GM18907 (cell line): ENCODE data around the gene TCERG1L.

Experiments used
- ATAC-seq: cut with Tn5 transposase; IDR thresholded peaks from one replicate; pipeline ENCODE4 v1.9.1; 2021; ENCODE audit warnings: mild to moderate bottlenecking, moderate library complexity; ENCODE audit not compliant: unreplicated experiment

TCERG1L gene

DNA sequence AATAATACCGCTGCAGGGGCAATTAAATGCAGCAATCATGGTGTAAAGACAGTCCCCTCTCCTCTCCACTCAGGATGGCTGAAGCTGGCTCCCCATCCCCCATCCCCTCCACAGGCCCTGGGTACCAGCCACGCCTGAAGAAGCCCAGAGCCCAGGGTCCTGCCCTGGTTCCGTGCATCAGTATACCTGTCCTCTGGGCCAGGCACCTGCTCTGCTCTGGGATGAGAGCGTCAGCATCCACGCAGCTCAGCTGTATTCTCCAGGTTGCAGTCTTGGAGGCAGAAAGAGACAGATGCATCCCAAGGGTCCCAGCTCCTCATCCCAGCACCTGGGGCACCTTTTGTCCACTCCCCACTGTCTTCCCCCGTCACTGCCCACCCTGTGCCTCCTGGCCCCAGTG lies 233.8 kb downstream of the TCERG1L start:
- ATAC-seq, result no peak

- ATAC-seq, result no peak
These were observed 234.5 kb downstream of the TCERG1L start for GRCh38 chr10:131077031-131077430.

DNA sequence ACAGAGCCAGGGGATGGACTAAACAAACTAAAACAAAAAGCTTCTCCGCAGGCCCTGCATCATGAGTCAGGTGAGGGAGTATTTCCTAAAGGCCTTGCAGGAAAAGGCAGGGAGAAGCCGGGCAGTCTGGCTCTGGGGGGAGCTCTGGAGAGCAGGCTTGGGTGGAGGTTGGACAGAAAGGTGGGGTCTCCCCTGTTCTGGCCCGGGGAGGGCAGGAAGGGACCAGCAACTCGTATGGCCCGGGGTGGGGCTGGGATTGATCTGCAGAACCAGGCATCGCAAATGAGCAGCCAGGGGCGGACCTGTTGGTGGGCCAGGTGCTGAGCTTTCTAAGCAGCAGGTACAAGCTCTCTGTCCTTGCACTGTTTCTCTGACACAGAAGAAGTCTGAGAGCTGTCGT lies 235.2 kb downstream of the TCERG1L start:
- ATAC-seq, result no peak

GRCh38 chr10:131075218-131075770 lies 236.2 kb downstream of the TCERG1L start:
- no peak for ATAC-seq

DNA sequence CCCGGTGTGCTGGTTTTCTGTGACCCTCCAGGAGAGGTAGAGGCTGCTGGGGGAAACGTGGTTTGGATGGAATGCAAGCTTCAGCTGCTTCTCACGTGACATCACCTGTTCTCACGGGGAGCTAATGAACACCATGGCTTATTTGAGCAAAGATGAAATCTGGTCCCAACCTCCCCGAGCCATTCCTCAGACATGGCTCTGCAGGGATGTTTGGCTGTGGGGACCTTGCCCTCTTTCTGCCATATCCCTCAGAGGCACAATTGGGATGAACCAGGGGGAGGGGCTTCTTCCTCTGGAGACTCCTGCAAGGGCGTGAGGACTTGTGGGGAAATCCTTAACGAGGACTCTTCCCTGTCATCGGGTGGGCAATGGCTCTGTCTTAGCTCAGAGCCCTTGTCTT lies 236.8 kb downstream of the TCERG1L start:
- ATAC-seq, result no peak

DNA sequence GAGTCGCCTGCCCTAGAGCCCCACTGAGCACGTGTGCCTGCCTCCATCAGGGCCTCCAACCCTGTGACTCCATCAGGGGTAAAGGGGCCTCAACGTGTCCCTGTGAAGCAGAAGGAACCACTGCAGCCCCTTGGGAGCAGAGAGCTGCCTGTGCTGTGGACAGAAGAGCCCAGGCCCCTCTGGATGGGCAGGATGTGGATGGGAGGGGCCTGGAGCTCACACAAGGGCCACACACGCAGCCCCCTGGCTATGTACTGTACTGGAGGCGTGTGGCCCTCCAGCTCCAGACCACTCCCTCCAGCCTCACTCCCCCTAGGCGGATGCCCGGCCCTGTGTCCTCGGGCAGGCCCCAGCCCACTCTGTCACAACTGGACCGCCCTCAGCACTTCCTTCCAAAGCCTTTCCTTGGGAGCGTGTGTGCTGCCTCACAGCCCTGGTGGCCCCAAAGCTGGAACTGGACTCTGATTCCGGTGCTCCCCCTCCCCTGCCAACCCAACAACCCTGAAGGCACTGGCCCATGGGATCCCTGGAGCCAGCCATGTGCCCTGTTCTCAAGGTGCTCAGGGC lies 238.0 kb downstream of the TCERG1L start:
- ATAC-seq, result no peak

DNA sequence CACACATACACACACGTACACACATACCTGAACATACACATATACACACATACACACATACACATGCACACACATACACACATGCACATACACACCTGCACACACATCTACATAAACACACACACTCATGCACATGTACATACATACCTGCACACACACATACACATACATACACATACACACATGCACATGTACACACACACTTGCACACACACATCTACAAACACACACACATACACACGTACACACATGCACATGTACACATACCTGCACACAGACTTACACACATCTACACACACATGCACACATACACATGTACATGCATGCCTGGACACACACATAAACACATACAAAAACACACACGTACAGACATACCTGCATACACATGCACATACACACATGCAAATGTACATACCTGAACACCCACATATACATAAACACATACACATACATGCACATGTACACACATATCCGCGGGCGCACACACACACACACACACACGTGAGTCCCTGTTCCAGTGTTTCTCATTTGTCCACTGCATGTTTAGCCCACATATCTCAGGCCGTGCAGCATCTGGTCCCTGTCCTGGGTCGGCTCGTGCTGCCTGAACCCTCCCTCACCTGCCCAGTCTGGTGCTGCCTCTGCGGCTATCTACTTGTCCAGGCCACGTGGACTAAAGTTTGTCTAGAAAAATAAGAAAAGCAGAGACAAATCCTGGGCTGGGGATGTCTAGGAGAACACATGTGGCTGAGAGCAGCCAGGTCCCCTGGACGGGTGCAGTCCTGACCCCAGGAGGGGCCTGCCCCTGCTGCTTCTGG lies 238.7 kb downstream of the TCERG1L start:
- ATAC-seq, result no peak

DNA sequence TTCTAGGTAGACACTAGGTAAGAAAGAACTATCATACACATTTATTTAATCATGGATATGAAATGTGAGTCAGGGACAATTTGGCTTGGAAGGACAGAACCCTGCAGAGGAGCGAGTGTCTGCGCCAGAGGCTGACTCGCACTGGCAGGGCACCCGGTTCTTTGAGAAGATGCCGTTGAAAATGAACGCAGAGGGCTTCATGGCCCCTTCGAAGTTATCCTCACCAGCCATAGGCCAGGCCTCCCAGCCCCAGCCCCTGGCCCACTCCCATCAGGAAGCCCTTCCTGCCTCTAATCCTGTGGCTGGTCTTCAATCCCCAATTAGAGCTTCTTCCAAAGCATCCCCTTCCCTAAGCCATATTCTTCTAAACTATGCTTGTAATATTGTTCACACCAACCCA lies 239.8 kb downstream of the TCERG1L start:
- no peak for ATAC-seq

- no peak for ATAC-seq
These were observed 240.7 kb downstream of the TCERG1L start for GRCh38 chr10:131070856-131071255.

DNA sequence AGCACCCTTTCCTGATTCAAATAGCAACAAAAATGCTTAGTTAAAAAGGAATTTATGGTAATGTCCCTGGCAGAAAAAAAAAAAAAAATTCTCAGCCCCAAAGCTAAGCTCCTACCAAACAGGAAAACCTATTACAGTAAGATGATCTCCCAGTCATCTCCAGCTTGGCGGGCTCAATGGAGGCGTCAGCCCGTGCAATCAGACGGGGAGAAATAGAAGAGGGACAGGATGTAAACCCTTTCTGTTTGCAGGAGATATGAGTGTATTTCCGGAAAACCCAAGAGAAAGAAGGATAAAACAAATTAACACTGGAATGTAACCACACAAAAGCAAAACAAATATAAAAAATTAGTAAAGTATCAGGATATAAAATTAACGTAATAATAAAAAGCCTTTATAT lies 242.8 kb downstream of the TCERG1L start:
- ATAC-seq, result no peak

DNA sequence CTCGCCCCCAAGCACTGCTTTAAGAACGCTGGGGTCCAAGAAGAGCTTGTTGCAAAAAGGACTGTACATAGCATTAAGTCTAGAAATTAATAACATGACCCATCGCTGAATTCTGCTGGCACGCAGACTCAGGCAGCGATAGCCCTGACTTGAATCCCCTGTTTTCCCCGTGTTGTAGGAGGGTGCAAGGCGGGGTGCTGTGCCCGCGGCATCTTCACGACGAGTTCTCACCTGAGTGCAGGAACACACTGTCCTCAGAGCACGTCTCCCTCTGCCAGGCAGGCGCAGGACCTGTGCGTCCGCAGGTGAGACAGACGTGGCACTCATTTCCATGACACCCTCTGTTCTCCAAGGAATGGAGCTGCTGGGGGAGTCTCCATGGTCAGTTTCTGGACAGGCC lies 243.2 kb downstream of the TCERG1L start:
- no peak for ATAC-seq

GRCh38 chr10:131067690-131068089 lies 243.8 kb downstream of the TCERG1L start:
- no peak for ATAC-seq

- ATAC-seq, result no peak
These were observed 245.7 kb downstream of the TCERG1L start for GRCh38 chr10:131065673-131066305.

DNA sequence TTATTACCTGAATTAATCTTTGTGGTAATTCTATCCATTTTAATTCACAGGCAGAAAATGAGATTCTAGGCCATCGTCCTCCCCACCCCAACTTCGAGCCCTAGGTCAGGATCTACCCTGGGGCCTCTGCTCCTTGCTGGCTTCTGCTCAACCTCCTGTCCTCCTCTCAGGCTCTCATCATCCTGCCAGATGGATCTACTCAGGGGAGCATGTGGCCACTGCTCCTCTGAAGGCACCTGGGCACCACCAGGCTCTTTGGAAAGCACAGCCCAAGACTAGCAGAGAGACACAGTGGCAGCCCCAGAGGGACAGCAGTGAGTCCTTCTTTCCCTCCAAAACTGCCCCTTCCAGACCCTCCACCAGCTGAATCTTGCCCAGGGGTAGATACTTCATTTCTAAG lies 248.2 kb downstream of the TCERG1L start:
- no peak for ATAC-seq

GRCh38 chr10:131062621-131063260 lies 248.8 kb downstream of the TCERG1L start:
- no peak for ATAC-seq

DNA sequence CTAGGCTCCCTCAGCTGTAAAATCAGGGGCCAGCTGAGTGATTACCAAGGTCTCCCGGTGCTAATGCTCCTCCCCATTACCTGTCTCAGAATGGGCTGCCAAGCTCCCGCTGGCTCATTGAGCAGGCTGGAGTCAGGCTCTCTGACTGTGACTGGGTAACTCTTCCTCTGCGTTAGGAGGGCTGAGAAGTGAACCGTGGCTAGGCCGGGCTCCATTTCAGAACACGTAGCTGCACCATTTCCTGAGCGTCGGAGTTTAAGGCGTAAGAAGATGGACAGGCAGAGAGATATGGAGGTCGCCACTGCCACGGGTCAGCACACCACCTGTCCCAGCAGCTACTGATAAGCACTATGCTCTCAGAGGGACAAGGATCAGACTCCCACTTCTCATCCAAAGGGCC lies 250.3 kb downstream of the TCERG1L start:
- ATAC-seq, result no peak

DNA sequence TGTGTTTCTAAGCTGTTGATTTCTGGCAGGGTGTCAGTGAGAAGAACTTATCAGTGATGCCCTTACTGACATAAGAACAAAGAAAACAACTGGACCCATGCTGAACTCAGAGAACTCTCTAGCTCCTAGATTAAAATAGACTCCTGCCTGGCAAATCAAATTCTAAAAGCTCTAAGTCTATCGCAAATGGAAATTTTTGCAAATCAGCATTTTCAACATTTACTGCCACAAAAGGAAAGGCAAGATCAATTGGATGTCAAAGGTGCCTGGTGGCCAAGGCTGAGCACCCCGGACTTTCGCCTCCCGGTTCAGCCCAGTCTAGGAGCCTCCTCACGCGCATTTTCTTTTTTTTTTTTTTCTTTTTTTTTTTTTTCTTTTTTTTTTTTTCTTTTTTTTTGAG lies 251.6 kb downstream of the TCERG1L start:
- ATAC-seq, result no peak

DNA sequence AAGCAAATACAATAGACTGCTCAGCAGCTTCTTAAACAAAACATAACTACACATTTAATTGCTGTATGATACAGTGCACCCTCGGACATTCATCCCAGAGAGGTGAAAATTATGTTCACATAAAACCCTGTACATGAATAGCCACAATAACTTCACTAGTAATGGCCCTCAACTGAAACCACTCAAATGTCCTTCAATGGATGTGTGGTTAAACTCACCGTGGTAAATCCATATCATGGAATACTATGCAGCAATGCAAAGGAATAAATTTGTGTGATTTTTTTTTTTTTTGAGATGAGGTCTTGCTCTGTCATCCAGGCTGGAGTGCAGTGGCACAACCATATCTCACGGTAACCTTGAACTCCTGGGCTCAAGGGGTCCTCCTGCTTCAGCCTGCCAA lies 252.7 kb downstream of the TCERG1L start:
- no peak for ATAC-seq

- ATAC-seq, result no peak
These were observed 254.7 kb downstream of the TCERG1L start for GRCh38 chr10:131056781-131057180.

- ATAC-seq, result no peak
These were observed 255.4 kb downstream of the TCERG1L start for GRCh38 chr10:131056091-131056579.

DNA sequence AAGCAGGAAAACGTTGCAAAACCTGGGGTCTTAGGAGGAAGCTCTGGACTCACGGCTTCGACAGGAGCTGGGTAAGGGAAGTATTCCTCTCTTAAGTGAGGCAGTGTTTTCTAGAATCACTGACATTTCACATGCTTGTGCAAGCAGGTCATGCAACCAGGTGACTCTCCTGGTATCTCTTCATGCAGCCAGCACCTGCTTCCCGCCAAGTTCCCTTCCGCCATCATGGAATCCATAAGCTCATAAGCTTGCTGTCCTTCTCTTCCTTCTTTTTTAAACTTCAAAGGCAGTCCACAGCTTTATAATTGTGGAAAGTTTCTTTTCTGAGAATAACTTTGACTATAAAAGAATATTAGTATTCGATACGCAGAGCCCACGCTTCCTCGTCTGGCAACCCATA lies 256.1 kb downstream of the TCERG1L start:
- ATAC-seq, result no peak
